Measurements from ENCODE around the gene ETS2.

GRCh38 chr21:38787016-38787415 is 18.7 kb upstream of the ETS2 start:
- TF ChIP-seq ZFX (IDR thresholded peaks at IDR 0.05; ENCODE audit: borderline replicate concordance) (no peak), CTCF (IDR thresholded peaks at IDR 0.05) (no peak)
